Measurements from ENCODE around the gene MATK. TPM values are rescaled to one million over a fixed set of nuclear protein-coding genes. Genes with fewer than 3 reads are reported as not detected.

MATK gene
- total RNA-seq, 2 experiments from 2014 or later = 12.7 to 13.7 TPM

DNA sequence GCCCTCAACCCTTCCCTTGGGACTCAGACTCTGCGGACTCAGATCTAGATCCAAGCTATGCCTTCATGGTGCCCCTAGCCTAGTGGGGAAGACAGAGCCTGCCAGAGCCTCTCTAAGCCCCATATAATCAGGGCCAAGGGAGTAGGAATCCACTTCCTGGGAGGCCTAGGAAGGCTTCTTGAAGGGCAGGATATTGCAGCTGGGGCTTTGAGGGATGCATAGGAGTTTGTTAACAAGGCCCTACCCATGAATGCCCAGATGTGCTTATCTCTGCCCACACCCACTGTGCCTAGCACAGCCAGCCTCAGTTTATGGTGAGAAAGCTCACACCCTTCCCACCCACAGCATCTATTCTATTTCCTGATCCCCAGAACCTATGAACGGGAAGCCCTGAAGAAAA is 36.0 kb downstream of the MATK start:
- H3K27me3 Mint-ChIP-seq (ENCODE audit: low read depth) = no peaks in the 10 kb centered on the region
- CTCF ChIA-PET = interaction anchor here (1.2 kb wide), 1 partner anchor 12 kb away, joined by 3 read pairs; the partner anchor contains the start of gene MRPL54

DNA sequence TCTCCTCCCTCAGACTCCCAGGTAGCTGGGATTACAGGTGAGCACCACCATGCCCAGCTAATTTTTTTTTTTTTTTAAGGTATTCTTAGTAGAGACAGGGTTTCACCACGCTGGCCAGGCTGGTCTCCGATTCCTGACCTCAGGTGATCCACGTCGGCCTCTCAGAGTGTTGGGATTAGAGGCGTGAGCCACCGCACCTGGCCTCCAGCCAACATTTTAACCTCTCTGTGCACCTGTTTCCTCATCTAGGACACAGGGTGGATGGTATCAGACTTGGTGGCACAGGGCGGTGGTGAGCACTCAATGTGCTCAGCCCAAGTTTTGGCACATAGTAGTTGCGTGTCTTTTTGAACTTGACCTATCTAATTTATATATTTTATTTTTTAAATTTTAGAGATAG is 37.2 kb downstream of the MATK start:
- intact Hi-C loops (cut with micrococcal nuclease) = no loop called here
- CTCF ChIA-PET = interaction anchor here (1.2 kb wide), 1 partner anchor 14 kb away, joined by 3 read pairs; the partner anchor contains the start of gene MRPL54
- Mint-ChIP-seq H3K4me3 (no peak overlapping the region), H3K36me3 (ENCODE audit: low read depth) (peaks cover 11% of the 10 kb centered on the region), H3K27me3 (ENCODE audit: low read depth) (no peaks in the 10 kb centered on the region), H3K4me1 (ENCODE audit: low read depth) (no peaks in the 10 kb centered on the region), H3K9me3 (no peaks in the 10 kb centered on the region), H3K27ac (no peak overlapping the region)
- no peak for DNase-seq

More for the DNA sequence above, 36.0 kb downstream of the MATK start:
- DNase-seq = no peak
- H3K9me3 Mint-ChIP-seq = no peaks in the 10 kb centered on the region
- H3K4me1 Mint-ChIP-seq (ENCODE audit: low read depth) = peaks cover 5% of the 10 kb centered on the region
- H3K27ac Mint-ChIP-seq = no peak overlapping the region
- no peak overlapping the region for H3K4me3 Mint-ChIP-seq
- intact Hi-C loops (cut with micrococcal nuclease) = no loop called here
- H3K36me3 Mint-ChIP-seq (ENCODE audit: low read depth) = peaks cover 11% of the 10 kb centered on the region

DNA sequence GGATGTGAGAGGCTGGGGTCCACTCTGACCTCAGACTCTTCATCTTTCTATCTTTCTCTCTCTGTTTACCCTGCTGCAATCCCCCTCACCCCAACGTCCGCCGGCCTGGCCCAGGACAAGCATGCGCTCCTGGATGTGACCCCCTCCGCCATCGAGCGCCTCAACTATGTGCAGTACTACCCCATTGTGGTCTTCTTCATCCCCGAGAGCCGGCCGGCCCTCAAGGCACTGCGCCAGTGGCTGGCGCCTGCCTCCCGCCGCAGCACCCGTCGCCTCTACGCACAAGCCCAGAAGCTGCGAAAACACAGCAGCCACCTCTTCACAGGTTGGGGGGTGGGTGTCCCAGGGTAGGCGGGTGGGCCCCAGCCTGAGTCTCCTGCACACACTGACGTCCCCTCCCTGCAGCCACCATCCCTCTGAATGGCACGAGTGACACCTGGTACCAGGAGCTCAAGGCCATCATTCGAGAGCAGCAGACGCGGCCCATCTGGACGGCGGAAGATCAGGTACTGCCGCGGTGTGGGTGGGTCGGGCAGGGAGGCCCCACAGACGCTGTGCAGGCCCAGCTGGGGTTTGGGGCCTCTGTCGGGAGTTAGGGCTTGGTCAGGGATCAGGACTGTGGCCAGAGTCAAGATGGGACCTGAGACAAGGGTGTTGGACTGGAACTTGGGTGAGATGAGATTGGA is 39.7 kb downstream of the MATK start:
- intact Hi-C loops (cut with micrococcal nuclease) = no loop called here
- H3K27me3 Mint-ChIP-seq (ENCODE audit: low read depth) = no peaks in the 10 kb centered on the region
- CTCF ChIA-PET = interaction anchor here (1.0 kb wide), 1 partner anchor 26 kb away, joined by 3 read pairs; no protein-coding TSS in a partner anchor

DNA sequence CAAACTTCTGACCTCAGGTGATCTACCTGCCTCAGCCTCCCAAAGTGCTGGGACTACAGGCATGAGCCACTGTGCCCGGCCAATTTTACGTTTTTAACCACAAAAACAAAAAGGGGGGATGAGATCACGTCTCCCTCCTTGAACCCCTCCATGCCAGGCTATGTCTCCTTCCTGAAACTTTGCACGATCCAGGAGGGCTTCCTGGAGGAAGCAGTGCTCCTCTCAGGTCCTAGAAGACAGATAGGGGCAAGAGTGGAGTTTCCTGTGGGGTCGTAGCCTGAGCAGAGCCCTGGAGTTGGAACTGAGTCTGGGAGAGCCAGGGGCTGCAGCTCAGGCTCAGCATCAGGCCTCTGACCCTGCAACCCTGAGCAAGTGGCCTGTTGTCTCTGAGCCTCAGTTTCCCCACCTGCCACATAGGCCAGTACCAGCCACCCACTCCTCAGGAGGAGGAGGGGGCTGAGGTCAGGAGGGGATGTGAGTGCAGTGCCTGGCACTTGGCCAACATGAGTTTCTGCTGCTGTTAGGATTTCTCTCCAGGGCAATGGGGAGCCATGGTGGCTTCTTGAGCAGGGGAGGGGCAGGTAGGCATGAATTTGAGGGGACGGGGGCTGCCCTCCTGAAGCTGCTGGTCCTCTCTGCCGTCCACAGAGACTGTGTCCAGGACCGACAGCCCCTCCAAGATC is 40.7 kb downstream of the MATK start:
- H3K9me3 Mint-ChIP-seq = no peaks in the 10 kb centered on the region
- CTCF ChIA-PET = no interaction called here
- no peak overlapping the region for H3K27ac Mint-ChIP-seq
- no peak for DNase-seq
- no peaks in the 10 kb centered on the region for H3K4me1 Mint-ChIP-seq (ENCODE audit: low read depth)
- peaks cover 3% of the 10 kb centered on the region for H3K36me3 Mint-ChIP-seq (ENCODE audit: low read depth)
- intact Hi-C loops (cut with micrococcal nuclease) = no loop called here
- H3K27me3 Mint-ChIP-seq (ENCODE audit: low read depth) = no peaks in the 10 kb centered on the region
- H3K4me3 Mint-ChIP-seq = no peak overlapping the region

More for the DNA sequence above, 39.7 kb downstream of the MATK start:
- Mint-ChIP-seq H3K27ac (no peak overlapping the region), H3K4me3 (no peak overlapping the region), H3K36me3 (ENCODE audit: low read depth) (peaks cover 7% of the 10 kb centered on the region), H3K4me1 (ENCODE audit: low read depth) (no peaks in the 10 kb centered on the region), H3K9me3 (no peaks in the 10 kb centered on the region)
- DNase-seq = no peak

DNA sequence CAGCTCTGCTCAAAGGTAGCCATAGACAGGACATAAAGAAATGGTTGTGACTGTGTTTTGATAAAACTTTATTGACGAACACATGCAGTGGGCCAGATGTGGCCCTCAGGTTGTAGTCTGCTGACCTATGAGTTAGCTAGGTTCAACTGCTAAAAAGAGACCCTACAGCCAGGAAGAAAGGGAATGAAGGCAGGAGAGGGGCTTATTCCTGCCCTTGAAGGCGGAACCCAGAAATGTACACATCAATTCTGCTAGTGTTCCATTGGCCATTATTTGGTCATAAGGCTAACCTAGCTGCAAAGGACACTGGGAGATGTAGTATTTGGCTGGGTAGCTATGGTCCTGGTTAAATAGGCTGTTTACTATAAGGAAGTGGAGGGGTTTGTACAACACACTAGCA is 42.7 kb downstream of the MATK start:
- Mint-ChIP-seq H3K36me3 (ENCODE audit: low read depth) (no peaks in the 10 kb centered on the region), H3K4me1 (ENCODE audit: low read depth) (peaks cover 12% of the 10 kb centered on the region), H3K4me3 (no peak overlapping the region), H3K27me3 (ENCODE audit: low read depth) (no peaks in the 10 kb centered on the region), H3K9me3 (no peaks in the 10 kb centered on the region), H3K27ac (no peak overlapping the region)
- intact Hi-C loops (cut with micrococcal nuclease) = no loop called here
- CTCF ChIA-PET = interaction anchor here (0.6 kb wide), 1 partner anchor 244 kb away, joined by 4 read pairs; no protein-coding TSS in a partner anchor
- DNase-seq = no peak

DNA sequence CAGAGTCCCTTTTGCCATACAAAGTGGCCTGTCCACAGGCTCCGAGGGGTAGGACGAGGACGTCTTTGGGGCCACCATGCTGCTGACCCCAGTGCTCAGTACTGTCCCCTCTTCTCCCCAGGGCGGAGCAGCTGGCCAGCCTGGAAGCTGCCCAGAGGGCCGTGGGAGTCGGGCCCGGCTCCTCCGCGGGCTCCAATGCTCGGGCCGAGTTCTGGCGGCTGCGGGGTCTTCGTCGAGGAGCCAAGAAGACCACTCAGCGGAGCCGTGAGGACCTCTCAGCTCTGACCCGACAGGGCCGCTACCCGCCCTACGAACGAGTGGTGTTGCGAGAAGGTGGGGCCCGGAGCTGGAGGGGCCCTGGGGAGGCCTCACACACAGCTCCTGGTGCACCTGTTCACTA is 45.8 kb downstream of the MATK start:
- no peaks in the 10 kb centered on the region for H3K36me3 Mint-ChIP-seq (ENCODE audit: low read depth)
- no peak for DNase-seq
- intact Hi-C loops (cut with micrococcal nuclease) = no loop called here
- no peaks in the 10 kb centered on the region for H3K27me3 Mint-ChIP-seq (ENCODE audit: low read depth)
- CTCF ChIA-PET = no interaction called here
- H3K4me3 Mint-ChIP-seq = no peak overlapping the region
- no peak overlapping the region for H3K27ac Mint-ChIP-seq
- no peaks in the 10 kb centered on the region for H3K9me3 Mint-ChIP-seq
- H3K4me1 Mint-ChIP-seq (ENCODE audit: low read depth) = peaks cover 13% of the 10 kb centered on the region

DNA sequence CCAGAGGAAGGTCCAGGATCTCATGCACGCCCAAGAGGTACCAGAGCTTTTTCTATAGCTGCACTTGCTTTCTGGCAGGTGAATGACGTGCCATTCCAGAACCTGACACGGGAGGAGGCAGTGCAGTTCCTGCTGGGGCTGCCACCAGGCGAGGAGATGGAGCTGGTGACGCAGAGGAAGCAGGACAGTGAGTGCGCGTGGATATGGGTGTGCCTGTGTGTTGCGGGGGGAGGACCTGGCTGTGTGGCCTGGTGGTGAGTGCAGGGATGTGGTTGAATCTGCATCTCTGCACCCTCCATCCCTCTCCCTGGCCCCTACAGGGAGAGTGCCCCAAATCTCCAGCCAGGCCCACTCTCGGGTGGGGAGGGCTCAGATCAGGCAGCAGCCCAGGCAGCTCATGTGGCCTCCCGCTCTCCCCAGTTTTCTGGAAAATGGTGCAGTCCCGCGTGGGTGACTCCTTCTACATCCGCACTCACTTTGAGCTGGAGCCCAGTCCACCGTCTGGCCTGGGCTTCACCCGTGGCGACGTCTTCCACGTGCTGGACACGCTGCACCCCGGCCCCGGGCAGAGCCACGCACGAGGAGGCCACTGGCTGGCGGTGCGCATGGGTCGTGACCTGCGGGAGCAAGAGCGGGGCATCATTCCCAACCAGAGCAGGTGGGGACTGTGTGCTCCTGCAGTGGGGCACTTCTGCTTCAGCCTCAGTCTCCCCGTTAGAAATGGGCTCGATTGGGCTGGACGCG is 47.5 kb downstream of the MATK start:
- Mint-ChIP-seq H3K36me3 (ENCODE audit: low read depth) (no peaks in the 10 kb centered on the region), H3K4me1 (ENCODE audit: low read depth) (peaks cover 13% of the 10 kb centered on the region), H3K27ac (no peak overlapping the region), H3K9me3 (no peaks in the 10 kb centered on the region), H3K4me3 (no peak overlapping the region), H3K27me3 (ENCODE audit: low read depth) (no peaks in the 10 kb centered on the region)
- no peak for DNase-seq
- intact Hi-C loops (cut with micrococcal nuclease) = no loop called here
- CTCF ChIA-PET = interaction anchor here (0.7 kb wide), 1 partner anchor 58 kb away, joined by 3 read pairs; no protein-coding TSS in a partner anchor

DNA sequence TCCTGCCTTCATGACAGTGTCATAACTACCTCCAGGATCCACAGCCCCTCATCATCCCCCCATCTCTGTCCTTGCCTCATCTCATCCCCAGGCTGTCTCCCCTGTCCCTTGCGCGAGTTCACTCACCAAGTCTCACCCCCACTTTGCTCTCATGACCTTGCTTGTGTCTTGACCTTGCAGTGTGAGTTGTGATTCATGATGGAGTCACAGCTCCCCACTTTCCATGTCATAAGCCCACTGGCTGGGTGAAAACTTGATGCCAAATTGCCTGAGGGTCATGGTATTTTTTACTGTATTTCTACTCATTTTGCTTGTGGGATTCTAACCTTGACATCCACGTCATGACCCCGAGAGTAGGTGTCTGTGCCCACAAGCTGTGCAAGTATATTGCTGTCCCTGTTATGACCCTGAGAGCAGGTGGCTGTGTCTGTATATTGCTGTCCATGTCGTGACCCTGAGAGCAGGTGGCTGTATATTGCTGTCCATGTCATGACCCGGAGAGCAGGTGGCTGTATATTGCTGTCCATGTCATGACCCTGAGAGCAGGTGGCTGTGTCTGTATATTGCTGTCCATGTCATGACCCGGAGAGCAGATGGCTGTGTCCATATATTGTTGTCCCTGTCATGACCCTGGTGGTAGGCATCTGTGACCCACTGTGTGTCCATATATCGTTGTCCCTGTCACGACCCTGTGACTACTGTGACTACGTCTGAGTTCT is 48.5 kb downstream of the MATK start:
- Mint-ChIP-seq H3K27me3 (ENCODE audit: low read depth) (no peaks in the 10 kb centered on the region), H3K9me3 (no peaks in the 10 kb centered on the region), H3K27ac (no peak overlapping the region), H3K4me1 (ENCODE audit: low read depth) (peaks cover 13% of the 10 kb centered on the region), H3K36me3 (ENCODE audit: low read depth) (no peaks in the 10 kb centered on the region), H3K4me3 (no peak overlapping the region)
- DNase-seq = no peak
- CTCF ChIA-PET = interaction anchor here (0.6 to 0.7 kb wide), 2 partner anchors 26 to 59 kb away, joined by 3 to 4 read pairs; no protein-coding TSS in a partner anchor
- intact Hi-C loops (cut with micrococcal nuclease) = no loop called here

DNA sequence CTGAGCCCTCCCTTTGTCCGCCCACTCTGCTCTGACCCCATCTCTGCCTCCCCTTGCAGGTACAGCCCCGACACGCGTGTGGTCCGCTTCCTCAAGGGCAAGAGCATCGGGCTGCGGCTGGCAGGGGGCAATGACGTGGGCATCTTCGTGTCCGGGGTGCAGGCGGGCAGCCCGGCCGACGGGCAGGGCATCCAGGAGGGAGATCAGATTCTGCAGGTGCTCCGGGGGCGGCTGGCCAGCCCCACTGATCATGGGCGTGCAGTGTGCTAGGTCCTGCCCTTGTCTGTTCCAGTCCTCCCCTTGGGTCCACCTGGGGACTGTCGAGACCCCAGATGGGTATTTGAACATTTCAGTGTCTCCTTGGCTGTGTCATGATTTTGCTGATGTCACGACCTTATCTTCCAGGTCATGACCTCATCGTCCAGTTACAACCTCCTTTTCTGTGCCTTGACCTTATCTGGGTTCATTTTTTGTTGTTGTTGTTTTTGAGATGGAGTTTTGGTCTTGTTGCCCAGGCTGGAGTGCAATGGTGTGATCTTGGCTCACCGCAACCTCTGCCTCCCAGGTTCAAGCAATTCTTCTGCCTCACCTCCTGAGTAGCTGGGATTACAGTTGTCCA is 50.0 kb downstream of the MATK start:
- intact Hi-C loops (cut with micrococcal nuclease) = no loop called here
- no peak overlapping the region for H3K27ac Mint-ChIP-seq
- H3K4me3 Mint-ChIP-seq = no peak overlapping the region
- H3K4me1 Mint-ChIP-seq (ENCODE audit: low read depth) = peaks cover 13% of the 10 kb centered on the region
- H3K27me3 Mint-ChIP-seq (ENCODE audit: low read depth) = no peaks in the 10 kb centered on the region
- H3K36me3 Mint-ChIP-seq (ENCODE audit: low read depth) = no peaks in the 10 kb centered on the region
- CTCF ChIA-PET = no interaction called here
- no peak for DNase-seq
- no peaks in the 10 kb centered on the region for H3K9me3 Mint-ChIP-seq

DNA sequence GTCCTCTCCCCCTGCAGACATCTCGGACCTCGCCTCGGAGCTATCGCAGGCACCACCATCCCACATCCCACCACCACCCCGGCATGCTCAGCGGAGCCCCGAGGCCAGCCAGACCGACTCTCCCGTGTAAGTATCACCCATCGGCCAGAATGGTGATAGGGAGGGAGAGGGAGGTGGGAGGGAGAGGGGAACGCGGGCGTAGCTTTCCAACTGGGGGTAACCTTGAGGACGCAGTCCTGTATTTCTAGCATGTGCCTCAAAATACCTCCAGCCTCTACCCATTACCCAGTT is 51.9 kb downstream of the MATK start:
- Mint-ChIP-seq H3K9me3 (no peaks in the 10 kb centered on the region), H3K27me3 (ENCODE audit: low read depth) (no peaks in the 10 kb centered on the region), H3K36me3 (ENCODE audit: low read depth) (no peaks in the 10 kb centered on the region), H3K27ac (no peak overlapping the region), H3K4me3 (no peak overlapping the region), H3K4me1 (ENCODE audit: low read depth) (peaks cover 8% of the 10 kb centered on the region)
- CTCF ChIA-PET = no interaction called here
- intact Hi-C loops (cut with micrococcal nuclease) = no loop called here
- no peak for DNase-seq

DNA sequence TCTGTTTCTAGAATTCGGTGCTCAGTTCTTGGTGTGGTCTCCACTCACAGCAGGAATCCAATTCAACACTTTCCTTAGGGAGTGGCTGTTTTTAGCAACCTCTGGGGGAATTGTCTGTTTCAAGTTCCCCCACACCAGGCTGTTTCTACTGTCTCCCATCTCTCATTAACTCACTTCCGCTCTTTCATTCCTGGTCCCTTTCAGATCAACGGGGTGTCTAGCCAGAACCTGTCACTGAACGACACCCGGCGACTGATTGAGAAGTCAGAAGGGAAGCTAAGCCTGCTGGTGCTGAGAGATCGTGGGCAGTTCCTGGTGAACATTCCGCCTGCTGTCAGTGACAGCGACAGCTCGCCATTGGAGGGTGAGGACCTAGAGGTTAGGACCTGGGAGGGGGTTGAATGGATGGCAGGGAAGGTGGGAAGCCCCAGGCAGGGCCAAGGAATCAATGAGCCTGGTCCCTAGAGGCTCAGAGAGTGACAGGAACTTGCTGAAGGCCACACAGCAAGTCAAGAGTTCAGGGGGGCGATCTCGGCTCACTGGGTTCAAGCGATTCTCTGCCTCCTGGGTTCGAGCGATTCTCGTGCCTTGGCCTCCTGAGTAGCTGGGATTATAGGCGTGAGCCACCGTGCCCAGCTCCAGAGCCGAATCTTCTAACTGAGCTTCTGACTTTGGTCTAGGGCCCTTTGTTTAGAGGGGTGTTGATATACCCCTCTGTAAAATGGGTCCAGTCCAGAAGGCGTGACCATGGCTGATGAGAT is 52.5 kb downstream of the MATK start:
- no peaks in the 10 kb centered on the region for H3K9me3 Mint-ChIP-seq
- H3K27ac Mint-ChIP-seq = no peak overlapping the region
- H3K4me3 Mint-ChIP-seq = no peak overlapping the region
- no peaks in the 10 kb centered on the region for H3K36me3 Mint-ChIP-seq (ENCODE audit: low read depth)
- DNase-seq = no peak
- peaks cover 3% of the 10 kb centered on the region for H3K4me1 Mint-ChIP-seq (ENCODE audit: low read depth)
- H3K27me3 Mint-ChIP-seq (ENCODE audit: low read depth) = no peaks in the 10 kb centered on the region
- intact Hi-C loops (cut with micrococcal nuclease) = no loop called here
- CTCF ChIA-PET = no interaction called here
